Ishikawa (cell line): ENCODE results near the gene NFIB.

Source experiments
- NFIC ChIP-seq: IDR thresholded peaks from 2 replicates; pipeline ENCODE4 v1.6.1; 2012
- ZBTB7A ChIP-seq: IDR thresholded peaks from 2 replicates; pipeline ENCODE4 v1.6.1; 2012; ENCODE audit warnings: low read depth
- TF ChIP-seq, protein P1 (sequence below): IDR thresholded peaks from 2 replicates; pipeline ENCODE4 v1.6.1; 2012

DNA sequence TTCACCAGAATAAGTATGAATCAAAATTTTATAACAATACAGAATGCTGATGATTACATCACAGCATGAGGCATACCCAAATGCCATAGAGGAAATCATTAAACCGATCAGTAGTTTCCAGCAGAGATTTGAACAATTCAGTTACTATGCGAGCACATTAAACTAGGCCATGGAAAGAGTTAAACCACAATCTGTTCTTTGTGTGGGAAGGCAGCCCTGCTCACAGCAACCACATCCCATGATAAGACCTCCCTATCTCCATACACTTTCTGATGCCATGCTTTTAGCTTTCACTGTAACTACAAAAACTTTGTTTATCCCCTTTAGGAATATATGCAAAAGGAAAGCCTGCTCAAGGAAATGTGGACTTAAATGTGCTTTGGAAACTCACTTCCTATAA is 4.5 kb downstream of the NFIB start:
- TF ChIP-seq ZBTB7A (no peak), NFIC (no peak)
- TF ChIP-seq, protein P1, sequence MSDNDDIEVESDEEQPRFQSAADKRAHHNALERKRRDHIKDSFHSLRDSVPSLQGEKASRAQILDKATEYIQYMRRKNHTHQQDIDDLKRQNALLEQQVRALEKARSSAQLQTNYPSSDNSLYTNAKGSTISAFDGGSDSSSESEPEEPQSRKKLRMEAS: no peak
